Thoracic aorta (tissue), 2 donors: Measurements from ENCODE around the gene C11orf21. TPM values are rescaled to one million over a fixed set of nuclear protein-coding genes. Genes with fewer than 3 reads are reported as not detected.

ENCODE experiments used
- ATAC-seq: fragments of 150-250 bp; one replicate; pipeline ENCODE4 v1.8.0; 2017; ENCODE audit warnings: low read depth; ENCODE audit not compliant: insufficient number of reproducible peaks, low FRiP score
- DNase-seq: peaks from one replicate; pipeline ENCODE4 v3.0.0-alpha.2; 2020; ENCODE audit warnings: low spot score
- H3K27ac ChIP-seq, 2 donors: fragments of 200-600 bp; sonication (generic); 1 replicate in 1 of 2; 2 replicates in 1 of 2; pipeline ENCODE4 v1.5.1; 2016; ENCODE audit warnings: mild to moderate bottlenecking in 2 of 2, moderate library complexity in 2 of 2
- H3K27me3 ChIP-seq: fragments of 200-600 bp; sonication (generic); replicated peaks from 2 replicates; pipeline ENCODE4 v1.6.0; 2016; ENCODE audit warnings: mild to moderate bottlenecking; ENCODE audit not compliant: insufficient read depth
- H3K36me3 ChIP-seq: fragments of 200-600 bp; sonication (generic); one replicate; pipeline ENCODE4 v1.5.1; 2016
- H3K4me1 ChIP-seq, 2 donors: fragments of 200-600 bp; sonication (generic); 1 replicate in 1 of 2; 2 replicates in 1 of 2; pipeline versions ENCODE4 v1.5.1 to v1.6.0; 2016; ENCODE audit warnings: low read depth in 2 of 2, mild to moderate bottlenecking in 1 of 2; ENCODE audit not compliant: control insufficient read depth in 1 of 2
- H3K4me3 ChIP-seq: fragments of 200-600 bp; sonication (generic); 2 replicates; pipeline ENCODE4 v1.5.1; 2016; ENCODE audit warnings: mild to moderate bottlenecking
- H3K9me3 ChIP-seq: fragments of 200-600 bp; sonication (generic); 2 replicates; pipeline ENCODE4 v1.5.1; 2016
- CTCF ChIP-seq: fragments of 200-600 bp; sonication (generic); IDR thresholded peaks from one replicate; pipeline ENCODE4 v1.5.1; 2019; ENCODE audit warnings: antibody characterized with exemption
- total RNA-seq, 2 donors: library from RNA; depleted of rRNA; stranded (reverse); fragments of >200 nt; gene quantifications; one replicate each; pipeline versions ENCODE4 v1.1.0 to v1.2.3, GENCODE V29; 2016

The C11orf21 gene
- total RNA-seq, 2 donors from 2014 or later, result 1.1 to 4.3 TPM

GRCh38 chr11:2261436-2262230 is 40.1 kb downstream of the C11orf21 start:
- no peak overlapping the region for H3K4me3 ChIP-seq
- H3K9me3 ChIP-seq, result no peaks in the 10 kb centered on the region
- H3K4me1 ChIP-seq, result no peaks in the 10 kb centered on the region
- no peaks in the 10 kb centered on the region for H3K27me3 ChIP-seq
- H3K27ac ChIP-seq, result no peak overlapping the region
- no peaks in the 10 kb centered on the region for H3K36me3 ChIP-seq
- DNase-seq, result no peak
- TF ChIP-seq CTCF, result no peak
- ATAC-seq, result no peak

DNA sequence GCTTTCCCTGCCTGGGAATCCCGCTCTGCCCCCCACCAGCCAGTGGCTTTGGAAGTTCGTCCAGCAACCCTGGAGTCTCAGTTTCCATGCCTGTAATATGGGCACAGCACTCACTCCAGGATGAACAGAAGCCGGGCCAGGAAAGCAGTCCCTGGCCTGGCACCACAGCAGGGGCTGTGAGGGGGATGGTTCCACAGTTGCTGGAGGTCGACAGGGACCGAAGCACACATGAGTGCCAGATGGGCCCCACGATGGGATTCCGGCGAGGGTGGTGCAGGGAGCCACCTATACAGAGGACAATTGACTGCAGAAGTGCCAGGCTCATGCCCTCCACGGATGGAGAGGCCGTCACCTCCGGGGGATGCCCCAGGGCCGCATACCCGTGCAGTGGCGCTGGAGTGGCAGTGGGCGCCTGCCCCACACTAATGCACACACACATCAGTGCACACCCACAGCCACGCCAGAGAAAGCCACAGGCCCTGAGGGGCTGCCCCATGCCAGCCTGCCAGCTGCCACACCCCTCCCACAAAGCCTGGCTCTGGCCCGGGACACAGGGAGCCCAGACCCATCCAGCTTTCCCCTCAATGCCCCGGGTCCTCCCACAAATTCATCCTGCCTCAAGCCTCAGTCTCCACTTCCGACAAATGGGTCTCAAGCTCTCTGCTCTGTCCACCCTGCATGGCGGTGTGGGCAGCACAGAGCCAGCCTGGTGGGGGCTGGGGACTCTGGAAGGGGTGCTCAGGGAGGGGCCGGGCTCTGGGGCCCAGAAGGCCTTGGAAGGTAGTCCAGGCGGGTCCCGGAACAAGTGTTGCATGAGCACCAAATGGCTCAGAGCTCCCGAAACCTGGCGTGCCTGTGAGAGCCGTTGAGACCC is 41.0 kb downstream of the C11orf21 start:
- ATAC-seq (no peak), DNase-seq (no peak)
- TF ChIP-seq CTCF, result no peak
- Histone ChIP-seq H3K9me3 (no peaks in the 10 kb centered on the region), H3K27me3 (no peaks in the 10 kb centered on the region), H3K4me1 (no peaks in the 10 kb centered on the region), H3K27ac (no peak overlapping the region), H3K36me3 (no peaks in the 10 kb centered on the region), H3K4me3 (no peak overlapping the region)

DNA sequence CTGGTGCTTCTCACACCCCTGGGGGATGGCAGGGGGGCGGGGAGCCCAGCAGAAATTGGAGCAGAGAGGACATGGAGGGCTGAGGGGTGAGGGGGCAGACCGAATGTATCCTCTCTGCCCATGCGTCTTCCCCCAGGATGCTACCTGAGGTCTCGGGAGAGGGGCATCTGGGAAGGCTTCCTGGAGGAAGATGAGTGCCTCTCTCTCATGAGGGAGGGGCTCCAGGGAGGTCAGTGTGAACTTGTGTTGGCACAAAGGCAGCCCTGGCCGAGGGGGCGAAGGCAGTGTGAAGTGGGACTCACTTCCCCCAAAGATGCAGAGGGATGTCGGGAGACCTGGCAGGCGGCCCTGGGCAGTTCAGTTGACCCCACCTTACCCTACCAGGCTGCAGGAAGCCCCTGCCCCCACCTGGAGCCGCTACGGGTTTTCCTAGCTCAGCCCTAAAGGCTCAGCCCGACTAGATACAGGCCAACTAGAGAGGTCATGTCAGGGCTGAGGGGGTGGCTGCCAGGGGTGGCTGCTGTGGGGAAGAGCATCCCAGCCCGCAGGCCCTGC is 41.7 kb downstream of the C11orf21 start:
- no peaks in the 10 kb centered on the region for H3K36me3 ChIP-seq
- no peak for ATAC-seq
- H3K27me3 ChIP-seq, result no peaks in the 10 kb centered on the region
- no peak for TF ChIP-seq CTCF
- no peaks in the 10 kb centered on the region for H3K4me1 ChIP-seq
- DNase-seq, result no peak
- no peak overlapping the region for H3K4me3 ChIP-seq
- H3K9me3 ChIP-seq, result no peaks in the 10 kb centered on the region
- no peak overlapping the region for H3K27ac ChIP-seq

DNA sequence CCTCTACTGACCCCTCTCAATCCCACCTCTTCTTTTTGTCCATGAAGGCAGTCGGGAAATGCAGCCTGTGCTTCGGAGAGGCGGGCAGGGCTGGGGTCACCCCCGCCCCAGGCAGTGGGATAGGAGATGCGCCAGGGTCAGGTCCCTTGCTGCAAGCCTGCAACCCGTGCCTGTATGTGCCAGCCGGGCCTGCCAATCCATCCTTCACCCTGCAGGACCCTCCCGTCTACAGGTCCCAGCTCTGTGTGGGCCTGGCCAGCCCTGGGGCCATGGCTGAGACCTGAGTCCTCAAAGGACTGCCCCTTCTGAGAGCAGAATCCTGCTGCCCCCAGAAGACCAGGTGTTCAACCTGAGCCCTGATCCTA is 42.3 kb downstream of the C11orf21 start:
- Histone ChIP-seq H3K4me3 (no peak overlapping the region), H3K9me3 (no peaks in the 10 kb centered on the region), H3K27ac (no peak overlapping the region), H3K27me3 (no peaks in the 10 kb centered on the region), H3K36me3 (no peaks in the 10 kb centered on the region), H3K4me1 (no peaks in the 10 kb centered on the region)
- TF ChIP-seq CTCF, result no peak
- ATAC-seq (no peak), DNase-seq (no peak)
